ENCODE data around the gene AURKA. TPM values are rescaled to one million over a fixed set of nuclear protein-coding genes. Genes with fewer than 3 reads are reported as not detected.

AURKA gene
- total and polyA plus RNA-seq, 9 of the 15 experiments (the other 6 are each of a cell fraction or from before 2014, with no cell fraction given): 72.7 to 162 (median 113) TPM

GRCh38 chr20:56348746-56349145 is 43.3 kb downstream of the AURKA start (continued):
- no peak for TF ChIP-seq MEF2A (IDR thresholded peaks at IDR 0.05; ENCODE audit: control insufficient read depth, low read depth, low read length)
- no peak for TF ChIP-seq SFPQ (IDR thresholded peaks at IDR 0.05; ENCODE audit: low read depth, low read length)
- TF ChIP-seq CTCF (IDR thresholded peaks at IDR 0.05 in 2 of 3, conservative IDR thresholded peaks at IDR 0.05 in 1 of 3; ENCODE audit: insufficient read depth in 2 of 3, low read depth in 1 of 3, low read length in 3 of 3): no peak
- no peak for TF ChIP-seq PTBP1 (IDR thresholded peaks at IDR 0.05; ENCODE audit: low read depth, low read length)
- TF ChIP-seq SRSF7 (optimal IDR thresholded peaks at IDR 0.05; ENCODE audit: low read depth, low read length): no peak
- no peak for TF ChIP-seq FOXM1 (IDR thresholded peaks at IDR 0.05; ENCODE audit: low read depth)
- no peak for TF ChIP-seq FOXM1 (CRISPR knock-in tag; IDR thresholded peaks at IDR 0.05; ENCODE audit: low read depth)

Measured in K562 (cell line).